ENCODE results near the gene L3MBTL3. TPM values are rescaled to one million over a fixed set of nuclear protein-coding genes. Genes with fewer than 3 reads are reported as not detected.

The L3MBTL3 gene
- total RNA-seq, 1 experiment from 2014 or later = 31.5 TPM

- BruUV-seq (replicated peaks) = no TSS peak
Measured at GRCh38 chr6:130055271-130055670, 36.9 kb downstream of the L3MBTL3 start.

GRCh38 chr6:130057495-130057894, 39.1 kb downstream of the L3MBTL3 start:
- H3K9ac ChIP-seq (ENCODE audit: low read length) = no peak overlapping the region
- RAD21 ChIA-PET (ENCODE audit: low non-redundant PET in 1 of 2, low total read pairs in 2 of 2, uncharacterized antibody in 2 of 2, unreplicated experiment in 2 of 2) = no interaction called here
- no peak overlapping the region for H2AFZ ChIP-seq (ENCODE audit: low read depth, low read length, poor library complexity, severe bottlenecking)
- H3K27ac ChIP-seq (ENCODE audit: low read depth, low read length) = no peak overlapping the region
- no peaks in the 10 kb centered on the region for H3K27me3 ChIP-seq (ENCODE audit: insufficient read depth, low read length)
- no peak overlapping the region for H3K4me2 ChIP-seq (ENCODE audit: low read length)
- no peak overlapping the region for H3K4me3 ChIP-seq (replicated peaks in 1 of 2; ENCODE audit: low read depth in 1 of 2, low read length in 2 of 2)
- H3K79me2 ChIP-seq (ENCODE audit: insufficient read depth, low read length) = no peaks in the 10 kb centered on the region
- CTCF ChIA-PET = no interaction called here
- no peaks in the 10 kb centered on the region for H3K9me3 ChIP-seq (ENCODE audit: control insufficient read depth in 1 of 2, insufficient read depth in 1 of 2, low read depth in 1 of 2, low read length in 2 of 2)
- no TSS peak for BruUV-seq (replicated peaks)
- H3K4me1 ChIP-seq (ENCODE audit: control insufficient read depth in 1 of 2, insufficient read depth in 2 of 2, low read length in 2 of 2) = no peaks in the 10 kb centered on the region
- H3K9me2 ChIP-seq (ENCODE audit: insufficient read depth) = no peaks in the 10 kb centered on the region
- no peak for TF ChIP-seq EZH2 (IDR thresholded peaks at IDR 0.05)
- TF ChIP-seq CTCF (IDR thresholded peaks at IDR 0.05 in 2 of 3, conservative IDR thresholded peaks at IDR 0.05 in 1 of 3; ENCODE audit: borderline replicate concordance in 1 of 3, insufficient read depth in 1 of 3, low read depth in 2 of 3, low read length in 2 of 3) = no peak
- TF ChIP-seq EZH2phosphoT487 (IDR thresholded peaks at IDR 0.05; ENCODE audit: borderline replicate concordance) = no peak
- no peak for TF ChIP-seq CEBPB (IDR thresholded peaks at IDR 0.05; ENCODE audit: low read depth)
- TF ChIP-seq JUND (IDR thresholded peaks at IDR 0.05) = no peak
- TF ChIP-seq MAX (IDR thresholded peaks at IDR 0.05) = no peak
- TF ChIP-seq EGR1 (IDR thresholded peaks at IDR 0.05; ENCODE audit: low read depth) = no peak
- no peak for TF ChIP-seq ELF1 (IDR thresholded peaks at IDR 0.05; ENCODE audit: borderline replicate concordance, low read depth)
- TF ChIP-seq ZNF274 (IDR thresholded peaks at IDR 0.05; ENCODE audit: low read depth, low read length) = no peak
- TF ChIP-seq YY1 (IDR thresholded peaks at IDR 0.05; ENCODE audit: extremely low read depth, insufficient replicate concordance, low read depth, low read length) = no peak
- no peak for TF ChIP-seq FOSL1 (IDR thresholded peaks at IDR 0.05; ENCODE audit: low read depth)
- no peak for DNase-seq (ENCODE audit: low read depth, low spot score)
- POLR2A ChIA-PET = no interaction called here
- ATAC-seq = no peak
- peaks cover 10 to 45% of the 10 kb centered on the region in 2 experiments; a peak in 3 of 4 replicates for H3K36me3 ChIP-seq (ENCODE audit: control insufficient read depth in 1 of 2, insufficient read depth in 2 of 2, low read length in 2 of 2)
- H4K20me1 ChIP-seq (ENCODE audit: insufficient read depth) = no peaks in the 10 kb centered on the region
- intact Hi-C loops (cut with micrococcal nuclease) = no loop called here

More at GRCh38 chr6:130055271-130055670, 36.9 kb downstream of the L3MBTL3 start:
- RAD21 ChIA-PET (ENCODE audit: low non-redundant PET in 1 of 2, low total read pairs in 2 of 2, uncharacterized antibody in 2 of 2, unreplicated experiment in 2 of 2) = no interaction called here
- no peak overlapping the region for H3K4me2 ChIP-seq (ENCODE audit: low read length)
- CTCF ChIA-PET = no interaction called here
- H2AFZ ChIP-seq (ENCODE audit: low read depth, low read length, poor library complexity, severe bottlenecking) = no peak overlapping the region
- H3K27me3 ChIP-seq (ENCODE audit: insufficient read depth, low read length) = no peaks in the 10 kb centered on the region
- no peaks in the 10 kb centered on the region for H3K9me3 ChIP-seq (ENCODE audit: control insufficient read depth in 1 of 2, insufficient read depth in 1 of 2, low read depth in 1 of 2, low read length in 2 of 2)
- DNase-seq (ENCODE audit: low read depth, low spot score) = no peak
- POLR2A ChIA-PET = no interaction called here
- no peaks in the 10 kb centered on the region for H4K20me1 ChIP-seq (ENCODE audit: insufficient read depth)
- no peak overlapping the region for H3K9ac ChIP-seq (ENCODE audit: low read length)
- intact Hi-C loops (cut with micrococcal nuclease) = no loop called here
- no peaks in the 10 kb centered on the region for H3K9me2 ChIP-seq (ENCODE audit: insufficient read depth)
- H3K36me3 ChIP-seq (ENCODE audit: control insufficient read depth in 1 of 2, insufficient read depth in 2 of 2, low read length in 2 of 2) = peaks cover 16 to 49% of the 10 kb centered on the region in 2 experiments; a peak in 3 of 4 replicates
- no peak overlapping the region for H3K27ac ChIP-seq (ENCODE audit: low read depth, low read length)
- no peak for ATAC-seq
- no peak overlapping the region for H3K4me3 ChIP-seq (replicated peaks in 1 of 2; ENCODE audit: low read depth in 1 of 2, low read length in 2 of 2)
- TF ChIP-seq TCF7L2 (IDR thresholded peaks at IDR 0.05; ENCODE audit: borderline replicate concordance, extremely low read depth, insufficient read depth, insufficient read length) (no peak), ATF3 (IDR thresholded peaks at IDR 0.05) (no peak)
- no peaks in the 10 kb centered on the region for H3K4me1 ChIP-seq (ENCODE audit: control insufficient read depth in 1 of 2, insufficient read depth in 2 of 2, low read length in 2 of 2)
- no peaks in the 10 kb centered on the region for H3K79me2 ChIP-seq (ENCODE audit: insufficient read depth, low read length)

Measured in HCT116 (cell line).